Measurements from ENCODE around the gene TRAPPC10.

DNA sequence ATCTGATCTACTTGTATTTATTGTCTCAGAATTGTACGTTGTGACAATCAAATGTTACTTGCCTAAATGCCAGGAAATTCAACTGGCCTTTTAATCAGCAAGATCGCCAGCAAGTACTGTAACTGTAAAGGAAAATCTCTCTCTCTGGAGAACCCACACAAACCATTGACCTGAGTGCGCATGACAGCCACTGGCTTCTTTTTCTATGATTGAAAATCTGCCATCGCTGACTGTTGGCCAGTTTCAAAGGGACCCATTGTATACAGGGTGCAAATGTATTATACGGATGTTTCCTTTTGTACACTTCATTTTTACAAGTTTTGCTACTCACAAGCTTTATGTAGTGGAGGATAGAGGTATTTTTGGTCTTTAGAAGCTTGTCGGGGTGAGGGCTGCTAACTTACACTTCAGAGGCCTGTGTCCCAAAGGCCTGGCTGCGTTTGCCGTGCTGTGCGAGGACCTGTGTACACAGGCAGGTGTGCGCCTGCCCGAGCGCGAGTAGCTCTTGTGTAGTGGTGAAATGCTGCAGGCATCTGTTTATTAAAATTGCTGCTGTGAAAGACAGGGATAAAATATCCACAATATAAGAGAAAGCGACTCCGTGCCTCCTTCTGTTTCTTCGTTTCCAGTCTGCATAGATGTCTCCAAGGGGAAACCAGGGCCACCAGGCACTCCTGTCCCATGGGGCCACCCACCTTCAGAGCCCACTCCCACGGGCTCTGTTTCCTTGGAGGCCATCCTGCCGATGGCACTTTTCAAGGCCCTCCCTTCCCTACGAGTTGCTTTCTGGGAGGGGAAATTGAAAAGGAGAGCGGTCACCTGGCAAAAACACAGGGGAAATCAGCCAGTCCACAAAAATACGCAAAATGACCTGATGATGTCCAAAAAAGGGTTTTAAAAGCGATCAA, 25.3 kb upstream of the TRAPPC10 start:
- no peak for TF ChIP-seq RAD21 (IDR thresholded peaks at IDR 0.05; ENCODE audit: low read depth)
- TF ChIP-seq, protein P1, sequence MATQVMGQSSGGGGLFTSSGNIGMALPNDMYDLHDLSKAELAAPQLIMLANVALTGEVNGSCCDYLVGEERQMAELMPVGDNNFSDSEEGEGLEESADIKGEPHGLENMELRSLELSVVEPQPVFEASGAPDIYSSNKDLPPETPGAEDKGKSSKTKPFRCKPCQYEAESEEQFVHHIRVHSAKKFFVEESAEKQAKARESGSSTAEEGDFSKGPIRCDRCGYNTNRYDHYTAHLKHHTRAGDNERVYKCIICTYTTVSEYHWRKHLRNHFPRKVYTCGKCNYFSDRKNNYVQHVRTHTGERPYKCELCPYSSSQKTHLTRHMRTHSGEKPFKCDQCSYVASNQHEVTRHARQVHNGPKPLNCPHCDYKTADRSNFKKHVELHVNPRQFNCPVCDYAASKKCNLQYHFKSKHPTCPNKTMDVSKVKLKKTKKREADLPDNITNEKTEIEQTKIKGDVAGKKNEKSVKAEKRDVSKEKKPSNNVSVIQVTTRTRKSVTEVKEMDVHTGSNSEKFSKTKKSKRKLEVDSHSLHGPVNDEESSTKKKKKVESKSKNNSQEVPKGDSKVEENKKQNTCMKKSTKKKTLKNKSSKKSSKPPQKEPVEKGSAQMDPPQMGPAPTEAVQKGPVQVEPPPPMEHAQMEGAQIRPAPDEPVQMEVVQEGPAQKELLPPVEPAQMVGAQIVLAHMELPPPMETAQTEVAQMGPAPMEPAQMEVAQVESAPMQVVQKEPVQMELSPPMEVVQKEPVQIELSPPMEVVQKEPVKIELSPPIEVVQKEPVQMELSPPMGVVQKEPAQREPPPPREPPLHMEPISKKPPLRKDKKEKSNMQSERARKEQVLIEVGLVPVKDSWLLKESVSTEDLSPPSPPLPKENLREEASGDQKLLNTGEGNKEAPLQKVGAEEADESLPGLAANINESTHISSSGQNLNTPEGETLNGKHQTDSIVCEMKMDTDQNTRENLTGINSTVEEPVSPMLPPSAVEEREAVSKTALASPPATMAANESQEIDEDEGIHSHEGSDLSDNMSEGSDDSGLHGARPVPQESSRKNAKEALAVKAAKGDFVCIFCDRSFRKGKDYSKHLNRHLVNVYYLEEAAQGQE (IDR thresholded peaks at IDR 0.05; ENCODE audit: low read depth) = no peak
- no peak for TF ChIP-seq YY1 (IDR thresholded peaks at IDR 0.05; ENCODE audit: low read depth)
- no peak for TF ChIP-seq EP300 (IDR thresholded peaks at IDR 0.05; ENCODE audit: borderline replicate concordance)
- TF ChIP-seq TAF1 (IDR thresholded peaks at IDR 0.05; ENCODE audit: low read depth) = no peak

All from Ishikawa (cell line).